CD14-positive monocyte (primary cell): ENCODE data around the gene ALAS1. TPM values are rescaled to one million over a fixed set of nuclear protein-coding genes. Genes with fewer than 3 reads are reported as not detected.

Experiments used
- DNase-seq, 3 donors: peaks; one replicate each; pipeline ENCODE4 v3.0.0-alpha.2; 2011 to 2022
- H2AFZ ChIP-seq: 2 replicates; pipeline ENCODE4 v1.6.0; 2012; ENCODE audit warnings: mild to moderate bottlenecking, low read depth, low read length, inconsistent platforms; ENCODE audit not compliant: insufficient read depth, poor library complexity, severe bottlenecking
- H3K27ac ChIP-seq, 2 donors: 1 replicate in 1 of 2; 2 replicates in 1 of 2; pipeline ENCODE4 v1.5.1; 2012 to 2013; ENCODE audit warnings: low read length in 2 of 2, control low read depth in 1 of 2, inconsistent platforms in 1 of 2, low read depth in 1 of 2, mild to moderate bottlenecking in 1 of 2
- H3K27me3 ChIP-seq, 2 donors: one replicate each; pipeline versions ENCODE4 v1.6.0 to v1.6.1; 2011 to 2013; ENCODE audit warnings: low read length in 2 of 2; ENCODE audit not compliant: control insufficient read depth in 2 of 2, insufficient read depth in 2 of 2
- H3K36me3 ChIP-seq, 2 donors: replicated peaks in 1 of 2; 1 replicate in 1 of 2; 2 replicates in 1 of 2; pipeline versions ENCODE4 v1.5.1 to v1.6.1; 2012 to 2013; ENCODE audit warnings: low read length in 2 of 2, control low read depth in 1 of 2, inconsistent platforms in 1 of 2, mild to moderate bottlenecking in 1 of 2; ENCODE audit not compliant: insufficient read depth in 2 of 2, control insufficient read depth in 1 of 2
- H3K4me1 ChIP-seq, 2 donors: 1 replicate in 1 of 2; 2 replicates in 1 of 2; pipeline versions ENCODE4 v1.5.1 to v1.6.1; 2012 to 2013; ENCODE audit warnings: low read length in 2 of 2, control low read depth in 1 of 2, inconsistent platforms in 1 of 2, mild to moderate bottlenecking in 1 of 2, moderate library complexity in 1 of 2; ENCODE audit not compliant: insufficient read depth in 2 of 2, control insufficient read depth in 1 of 2
- H3K4me2 ChIP-seq: replicated peaks from 2 replicates; pipeline ENCODE3; 2012; ENCODE audit warnings: low read length, moderate library complexity, mild to moderate bottlenecking; ENCODE audit not compliant: poor library complexity, severe bottlenecking; ENCODE audit errors: extremely low read depth
- H3K4me3 ChIP-seq, 3 experiments: fragments of 200-600 bp in 1 of 3; sonication (generic) in 1 of 3; replicated peaks in 1 of 3; 1 replicate in 2 of 3; 2 replicates in 1 of 3; pipeline ENCODE4 v1.5.1; 2011 to 2013; ENCODE audit warnings: low read length in 3 of 3, mild to moderate bottlenecking in 3 of 3, control low read depth in 2 of 3, low read depth in 2 of 3, inconsistent platforms in 1 of 3, moderate library complexity in 1 of 3
- H3K79me2 ChIP-seq: 2 replicates; pipeline ENCODE4 v1.6.0; 2012; ENCODE audit warnings: mild to moderate bottlenecking, control low read depth, inconsistent platforms, low read length, moderate library complexity; ENCODE audit not compliant: insufficient read depth
- H3K9ac ChIP-seq: 2 replicates; pipeline ENCODE4 v1.6.0; 2017; ENCODE audit warnings: low read length, mild to moderate bottlenecking; ENCODE audit not compliant: insufficient read depth, poor library complexity, severe bottlenecking
- H3K9me3 ChIP-seq, 2 donors: replicated peaks in 1 of 2; 1 replicate in 1 of 2; 2 replicates in 1 of 2; pipeline versions ENCODE4 v1.5.1 to v1.6.1; 2012 to 2013; ENCODE audit warnings: low read length in 2 of 2, control low read depth in 1 of 2; ENCODE audit not compliant: control insufficient read depth in 1 of 2, insufficient read depth in 1 of 2
- H4K20me1 ChIP-seq: 2 replicates; pipeline ENCODE4 v1.6.0; 2012; ENCODE audit warnings: mild to moderate bottlenecking, low read length, control low read depth, moderate library complexity; ENCODE audit not compliant: insufficient read depth
- H3K27ac Mint-ChIP-seq, 7 donors: one replicate each; pipeline ENCODE4 v1.8.0; 2020; ENCODE audit warnings: mild to moderate bottlenecking in 7 of 7, mixed read lengths in 7 of 7, moderate library complexity in 6 of 7, inconsistent platforms in 2 of 7
- H3K27me3 Mint-ChIP-seq, 3 donors: one replicate each; pipeline ENCODE4 v1.8.0; 2021 to 2022; ENCODE audit warnings: low read depth in 3 of 3, mild to moderate bottlenecking in 3 of 3, mixed read lengths in 3 of 3, moderate library complexity in 3 of 3, inconsistent platforms in 1 of 3
- H3K36me3 Mint-ChIP-seq, 2 donors: one replicate each; pipeline ENCODE4 v1.8.0; 2020; ENCODE audit warnings: mixed read lengths in 2 of 2, inconsistent platforms in 1 of 2, mild to moderate bottlenecking in 1 of 2
- H3K4me1 Mint-ChIP-seq: one replicate; pipeline ENCODE4 v1.8.0; 2020; ENCODE audit warnings: mild to moderate bottlenecking, mixed read lengths
- H3K4me3 Mint-ChIP-seq, 2 donors: one replicate each; pipeline ENCODE4 v1.8.0; 2020; ENCODE audit warnings: mild to moderate bottlenecking in 2 of 2, mixed read lengths in 2 of 2, moderate library complexity in 1 of 2
- H3K9me3 Mint-ChIP-seq, 7 donors: one replicate each; pipeline ENCODE4 v1.8.0; 2020 to 2022; ENCODE audit warnings: mixed read lengths in 7 of 7, mild to moderate bottlenecking in 6 of 7, moderate library complexity in 6 of 7, inconsistent platforms in 2 of 7
- WGBS: methylation state at CpG from one replicate; pipeline ENCODE4 v1.1.5; 2013; ENCODE audit warnings: missing lambda C conversion rate; ENCODE audit not compliant: insufficient coverage; 5-methylcytosine and 5-hydroxymethylcytosine counted together
- intact Hi-C, 2 donors: fragments of 100-400 bp; cut with micrococcal nuclease; formaldehyde crosslinking; loops; one replicate each; pipeline versions ENCODE4 v1.15.0 to v1.15.1; 2023
- polyA plus RNA-seq, 3 donors: library from polyadenylated mRNA; depleted of rRNA in 1 of 3; unstranded in 2 of 3; stranded (reverse) in 1 of 3; fragments of 300-500 nt in 2 of 3; fragments of >200 nt in 1 of 3; fragmentation: Illumina TruSeq in 2 of 3; gene quantifications; 1 replicate in 2 of 3; 2 replicates in 1 of 3; pipeline ENCODE4 v1.2.3, GENCODE V29; 2012 to 2021
- TF ChIP-seq, protein P1 (sequence below): fragments of 200-600 bp; IDR thresholded peaks from one replicate; pipeline ENCODE4 v1.8.0; 2022; ENCODE audit warnings: antibody characterized with exemption, mild to moderate bottlenecking

ALAS1 gene
- polyA plus RNA-seq, 3 donors, result 20.9 to 84.7 (median 38.7) TPM

DNA sequence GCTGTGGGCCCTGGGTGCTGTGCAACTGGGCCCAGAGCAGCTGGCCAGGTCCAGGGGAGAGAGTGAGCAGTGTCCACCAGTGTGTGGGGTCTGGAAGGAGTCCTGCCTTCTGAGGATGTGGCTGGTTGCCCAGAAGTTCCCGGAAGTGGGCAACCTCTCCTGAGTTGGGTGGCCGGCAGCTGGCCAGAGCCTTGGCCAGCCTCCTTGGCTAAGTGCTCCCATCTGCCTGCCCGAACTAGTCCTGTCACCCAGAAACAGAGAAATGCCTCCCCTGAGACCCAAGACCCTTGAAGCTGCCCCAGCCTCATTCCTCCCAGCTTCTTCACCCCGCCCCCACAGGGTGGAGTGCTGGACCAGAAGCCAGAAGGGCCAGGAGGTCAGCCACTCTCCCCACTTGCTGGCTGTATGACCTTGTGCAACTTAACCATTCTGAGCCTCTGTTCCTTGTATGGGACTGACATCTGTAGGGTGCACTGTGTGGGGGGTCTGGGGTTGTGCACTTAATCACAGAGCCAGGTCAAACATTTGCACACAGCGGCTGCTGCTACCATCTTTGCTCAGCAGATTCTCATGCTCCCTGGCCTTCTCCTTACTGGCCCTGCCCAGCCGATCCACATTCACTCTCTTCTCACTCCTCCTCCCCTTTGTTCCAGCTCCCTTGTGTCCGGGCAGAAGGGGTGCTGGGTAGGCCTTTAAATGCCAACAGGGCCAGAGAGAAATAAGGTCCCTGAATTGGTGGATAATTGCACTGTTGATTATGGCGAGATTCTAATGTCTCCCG, 7.5 kb upstream of the ALAS1 start:
- peaks cover 57% of the 10 kb centered on the region for H3K4me1 Mint-ChIP-seq
- Histone ChIP-seq H2AFZ (no peak overlapping the region), H4K20me1 (no peaks in the 10 kb centered on the region), H3K4me3 (no peak overlapping the region), H3K4me1 (peaks cover 53 to 55% of the 10 kb centered on the region in 2 donors), H3K27me3 (no peaks in the 10 kb centered on the region), H3K9me3 (no peaks in the 10 kb centered on the region), H3K4me2 (no peak overlapping the region), H3K36me3 (no peaks in the 10 kb centered on the region), H3K9ac (no peak overlapping the region), H3K79me2 (peaks cover 9% of the 10 kb centered on the region), H3K27ac (no peak overlapping the region)
- H3K36me3 Mint-ChIP-seq, result peaks cover 0 to 5% of the 10 kb centered on the region in 2 donors
- intact Hi-C loops, result no loop called here
- peak overlapping the region in 3 of 7 donors; percentile 41 to 90 (median 72) for H3K27ac Mint-ChIP-seq
- no peaks in the 10 kb centered on the region for H3K9me3 Mint-ChIP-seq
- TF ChIP-seq, protein P1, sequence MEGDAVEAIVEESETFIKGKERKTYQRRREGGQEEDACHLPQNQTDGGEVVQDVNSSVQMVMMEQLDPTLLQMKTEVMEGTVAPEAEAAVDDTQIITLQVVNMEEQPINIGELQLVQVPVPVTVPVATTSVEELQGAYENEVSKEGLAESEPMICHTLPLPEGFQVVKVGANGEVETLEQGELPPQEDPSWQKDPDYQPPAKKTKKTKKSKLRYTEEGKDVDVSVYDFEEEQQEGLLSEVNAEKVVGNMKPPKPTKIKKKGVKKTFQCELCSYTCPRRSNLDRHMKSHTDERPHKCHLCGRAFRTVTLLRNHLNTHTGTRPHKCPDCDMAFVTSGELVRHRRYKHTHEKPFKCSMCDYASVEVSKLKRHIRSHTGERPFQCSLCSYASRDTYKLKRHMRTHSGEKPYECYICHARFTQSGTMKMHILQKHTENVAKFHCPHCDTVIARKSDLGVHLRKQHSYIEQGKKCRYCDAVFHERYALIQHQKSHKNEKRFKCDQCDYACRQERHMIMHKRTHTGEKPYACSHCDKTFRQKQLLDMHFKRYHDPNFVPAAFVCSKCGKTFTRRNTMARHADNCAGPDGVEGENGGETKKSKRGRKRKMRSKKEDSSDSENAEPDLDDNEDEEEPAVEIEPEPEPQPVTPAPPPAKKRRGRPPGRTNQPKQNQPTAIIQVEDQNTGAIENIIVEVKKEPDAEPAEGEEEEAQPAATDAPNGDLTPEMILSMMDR, result no peak
- no peak for DNase-seq
- H3K4me3 Mint-ChIP-seq, result no peak overlapping the region
- peaks cover 0 to 4% (median 0%) of the 10 kb centered on the region in 3 donors for H3K27me3 Mint-ChIP-seq
- 90% methylated on average over 2 of the region's 9 CpGs for WGBS

DNA sequence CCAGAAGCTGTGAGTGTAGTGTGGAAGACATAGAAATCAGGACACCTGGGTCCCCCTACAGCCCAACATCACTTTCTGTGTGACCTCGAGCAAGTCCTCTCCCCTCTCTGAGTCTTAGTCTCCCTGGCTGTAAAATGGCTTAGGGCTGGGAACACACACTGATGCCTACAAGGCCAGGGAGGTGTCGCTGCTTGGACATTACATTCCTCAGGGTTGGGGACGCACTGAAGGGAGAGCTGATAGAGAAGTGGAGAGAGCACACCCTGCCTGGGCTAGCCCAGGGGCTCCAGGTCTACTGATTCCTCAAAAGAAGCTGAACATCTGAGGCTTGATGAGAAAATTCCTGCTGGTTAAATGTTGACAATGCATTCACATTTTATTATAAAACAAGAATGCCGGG, 6.3 kb upstream of the ALAS1 start:
- H3K4me2 ChIP-seq, result no peak overlapping the region
- no peak overlapping the region for H3K27ac ChIP-seq
- no peaks in the 10 kb centered on the region for H3K36me3 ChIP-seq
- peaks cover 55% of the 10 kb centered on the region in 2 donors for H3K4me1 ChIP-seq
- H2AFZ ChIP-seq, result no peak overlapping the region
- no peaks in the 10 kb centered on the region for H3K9me3 ChIP-seq
- Mint-ChIP-seq H3K27me3 (peaks cover 0 to 4% (median 0%) of the 10 kb centered on the region in 3 donors), H3K9me3 (no peaks in the 10 kb centered on the region), H3K4me3 (no peak overlapping the region), H3K27ac (no peak overlapping the region), H3K36me3 (peaks cover 0 to 1% of the 10 kb centered on the region in 2 donors), H3K4me1 (peaks cover 57% of the 10 kb centered on the region)
- no peak for DNase-seq
- no peak overlapping the region for H3K9ac ChIP-seq
- H3K27me3 ChIP-seq, result no peaks in the 10 kb centered on the region
- peaks cover 2% of the 10 kb centered on the region for H3K79me2 ChIP-seq
- H4K20me1 ChIP-seq, result no peaks in the 10 kb centered on the region
- TF ChIP-seq, protein P1, result no peak
- intact Hi-C loops, result no loop called here
- no peak overlapping the region for H3K4me3 ChIP-seq
- no CpG with 5 or more reads among the region's 4 CpGs for WGBS
